ENCODE results near the gene RACGAP1. TPM values are rescaled to one million over a fixed set of nuclear protein-coding genes. Genes with fewer than 3 reads are reported as not detected.

The RACGAP1 gene
- total RNA-seq, 1 experiment from 2014 or later = 112 TPM

- TF ChIP-seq EZH2 (IDR thresholded peaks at IDR 0.05; ENCODE audit: low read depth) (no peak), CTCF (conservative IDR thresholded peaks at IDR 0.05) (no peak)
- H3F3A ChIP-seq (ENCODE audit: insufficient read depth, low read depth) = 0 out of 2 replicates have a peak, but pooled peaks cover 12% of the 10 kb centered on the region
- no peaks in the 10 kb centered on the region for H3K27me3 ChIP-seq (ENCODE audit: insufficient read depth, low read depth)
- no peak overlapping the region for H2AFZ ChIP-seq
- no peaks in the 10 kb centered on the region for H3K9me3 ChIP-seq (ENCODE audit: insufficient read depth, low read depth)
- no peak for DNase-seq
- H3K36me3 ChIP-seq (ENCODE audit: low read depth) = peaks cover 5% of the 10 kb centered on the region; the same call in 1 of the 2 replicates
- intact Hi-C loops (cut with micrococcal nuclease; ENCODE audit: unreplicated experiment) = no loop called here
- H3K79me2 ChIP-seq (ENCODE audit: low read depth) = peaks cover 36% of the 10 kb centered on the region
- no peak overlapping the region for H3K27ac ChIP-seq
- H3K9me2 ChIP-seq (ENCODE audit: insufficient read depth) = no peaks in the 10 kb centered on the region
- no peak overlapping the region for H3K4me2 ChIP-seq
- no peak overlapping the region for H3K4me3 ChIP-seq
- ChIA-PET POLR2A (ENCODE audit: unreplicated experiment) (no interaction called here), CTCF (no interaction called here)
- peaks cover 8% of the 10 kb centered on the region for H3K4me1 ChIP-seq (replicated peaks; ENCODE audit: insufficient read depth)
- no peaks in the 10 kb centered on the region for H4K20me1 ChIP-seq (ENCODE audit: insufficient read depth)
- no TSS peak for BruUV-seq (replicated peaks)
These were observed 1.4 kb upstream of the RACGAP1 start for GRCh38 chr12:50026691-50027090.

GRCh38 chr12:50024805-50025186, 498 bp downstream of the RACGAP1 start:
- H3K4me1 ChIP-seq (replicated peaks; ENCODE audit: insufficient read depth) = peaks cover 8% of the 10 kb centered on the region
- H3K9me2 ChIP-seq (ENCODE audit: insufficient read depth) = no peaks in the 10 kb centered on the region
- no peak overlapping the region for H3K27ac ChIP-seq
- peaks cover 55% of the 10 kb centered on the region for H3K79me2 ChIP-seq (ENCODE audit: low read depth)
- peak overlapping the region; percentile 72 for H3K4me2 ChIP-seq
- H2AFZ ChIP-seq = peak overlapping the region; percentile 93
- no peaks in the 10 kb centered on the region for H3K27me3 ChIP-seq (ENCODE audit: insufficient read depth, low read depth)
- peaks cover 5% of the 10 kb centered on the region; the same call in 1 of the 2 replicates for H3K36me3 ChIP-seq (ENCODE audit: low read depth)
- no peak for DNase-seq
- CTCF ChIA-PET = no interaction called here
- no peaks in the 10 kb centered on the region for H3K9me3 ChIP-seq (ENCODE audit: insufficient read depth, low read depth)
- POLR2A ChIA-PET (ENCODE audit: unreplicated experiment) = interaction anchor here (0.6 to 0.7 kb wide), 3 partner anchors 29 to 123 kb away, joined by 3 read pairs; no protein-coding TSS in a partner anchor
- H4K20me1 ChIP-seq (ENCODE audit: insufficient read depth) = no peaks in the 10 kb centered on the region
- intact Hi-C loops (cut with micrococcal nuclease; ENCODE audit: unreplicated experiment) = loop anchor here (5.0 kb wide), 1 partner anchor 37 kb away; no protein-coding TSS in a partner anchor
- peak overlapping the region; percentile 76 for H3K4me3 ChIP-seq
- TF ChIP-seq EZH2 (IDR thresholded peaks at IDR 0.05; ENCODE audit: low read depth) (no peak), CTCF (conservative IDR thresholded peaks at IDR 0.05) (no peak)
- BruUV-seq (replicated peaks) = TSS peak; percentile 51
- H3F3A ChIP-seq (ENCODE audit: insufficient read depth, low read depth) = 0 out of 2 replicates have a peak, but pooled peaks cover 12% of the 10 kb centered on the region

- Histone ChIP-seq H3K27ac (no peak overlapping the region), H3K9me2 (ENCODE audit: insufficient read depth) (no peaks in the 10 kb centered on the region), H4K20me1 (ENCODE audit: insufficient read depth) (0 out of 2 replicates have a peak, but pooled peaks cover under 1% of the 10 kb centered on the region), H3K9me3 (ENCODE audit: insufficient read depth, low read depth) (no peaks in the 10 kb centered on the region), H3K79me2 (ENCODE audit: low read depth) (peaks cover 59% of the 10 kb centered on the region), H2AFZ (peak overlapping the region; percentile 93), H3K4me1 (replicated peaks; ENCODE audit: insufficient read depth) (peaks cover 8% of the 10 kb centered on the region), H3K27me3 (ENCODE audit: insufficient read depth, low read depth) (no peaks in the 10 kb centered on the region), H3F3A (ENCODE audit: insufficient read depth, low read depth) (0 out of 2 replicates have a peak, but pooled peaks cover 12% of the 10 kb centered on the region), H3K36me3 (ENCODE audit: low read depth) (peaks cover 5% of the 10 kb centered on the region; the same call in 1 of the 2 replicates), H3K4me3 (peak overlapping the region; percentile 76), H3K4me2 (peak overlapping the region; percentile 72)
- BruUV-seq (replicated peaks) = no TSS peak
- no peak for TF ChIP-seq EZH2 (IDR thresholded peaks at IDR 0.05; ENCODE audit: low read depth)
- TF ChIP-seq CTCF (conservative IDR thresholded peaks at IDR 0.05) = no peak
- DNase-seq = no peak
- ChIA-PET POLR2A (ENCODE audit: unreplicated experiment) (no interaction called here), CTCF (no interaction called here)
- intact Hi-C loops (cut with micrococcal nuclease; ENCODE audit: unreplicated experiment) = loop anchor here (5.0 kb wide), 1 partner anchor 37 kb away; no protein-coding TSS in a partner anchor
These were observed 1.1 kb downstream of the RACGAP1 start for GRCh38 chr12:50024227-50024626.

Data from PC-9 (cell line).